Stimulated activated CD8-positive, alpha-beta memory T cell treated with anti-CD3 and anti-CD28 coated beads, Interleukin-15, amount 100 ng/mL, for 48 hours (primary cell): ENCODE results near the gene NAV2.
"Not testable (repeated sequence)": the region's sequence is repeated elsewhere in the genome, so short reads cannot be mapped to it uniquely, and the experiment has no call there.

ENCODE experiments used
- DNase-seq, 2 donors: peaks; one replicate each; pipeline ENCODE4 v3.0.0-alpha.2; 2020; ENCODE audit warnings: low read depth in 2 of 2

The NAV2 gene

GRCh38 chr11:20056109-20056949 is 343.7 kb downstream of the NAV2 start:
- DNase-seq = no peak

- DNase-seq = no peak
Measured at GRCh38 chr11:20056950-20057943, 344.6 kb downstream of the NAV2 start.

GRCh38 chr11:20058749-20059458 is 346.3 kb downstream of the NAV2 start:
- DNase-seq = no peak

- no peak for DNase-seq
Measured at GRCh38 chr11:20059587-20060021, 347.0 kb downstream of the NAV2 start.

- DNase-seq = no peak
Measured at GRCh38 chr11:20060181-20060580, 347.5 kb downstream of the NAV2 start.

- DNase-seq = no peak
Measured at GRCh38 chr11:20060647-20061205, 348.1 kb downstream of the NAV2 start.

GRCh38 chr11:20061776-20062175 is 349.1 kb downstream of the NAV2 start:
- no peak for DNase-seq

- no peak for DNase-seq
Measured at GRCh38 chr11:20064961-20065405, 352.3 kb downstream of the NAV2 start.

- DNase-seq = no peak
Measured at GRCh38 chr11:20065406-20065805, 352.8 kb downstream of the NAV2 start.

- no peak for DNase-seq
Measured at GRCh38 chr11:20066013-20066782, 353.6 kb downstream of the NAV2 start.

GRCh38 chr11:20066783-20067156 is 354.1 kb downstream of the NAV2 start:
- no peak for DNase-seq

GRCh38 chr11:20067665-20068064 is 355.0 kb downstream of the NAV2 start:
- no peak for DNase-seq

GRCh38 chr11:20068691-20069090 is 356.1 kb downstream of the NAV2 start:
- DNase-seq = no peak

- no peak for DNase-seq
Measured at GRCh38 chr11:20070459-20070858, 357.8 kb downstream of the NAV2 start.

GRCh38 chr11:20075627-20076026 is 363.0 kb downstream of the NAV2 start:
- DNase-seq = no peak

GRCh38 chr11:20078846-20079245 is 366.2 kb downstream of the NAV2 start:
- no peak for DNase-seq

GRCh38 chr11:20080032-20080685 is 367.5 kb downstream of the NAV2 start:
- DNase-seq = no peak

GRCh38 chr11:20081336-20081735 is 368.7 kb downstream of the NAV2 start:
- no peak for DNase-seq

- not testable (repeated sequence) for DNase-seq
Measured at GRCh38 chr11:20083877-20084276, 371.2 kb downstream of the NAV2 start.
